SU-DHL-6 (cell line): ENCODE data around the gene HIPK2.

Experiments
- CTCF ChIP-seq: fragments of 200-600 bp; sonication (generic); IDR thresholded peaks from one replicate; pipeline ENCODE4 v1.5.1; 2017; ENCODE audit warnings: antibody characterized with exemption, mild to moderate bottlenecking, low read length, moderate library complexity; ENCODE audit not compliant: insufficient read depth, poor library complexity, severe bottlenecking
- EZH2phosphoT487 ChIP-seq: fragments of 200-600 bp; sonication (generic), shearing (Covaris generic); conservative IDR thresholded peaks from 2 replicates; pipeline ENCODE4 v1.6.1; 2018; ENCODE audit warnings: mild to moderate bottlenecking, antibody characterized with exemption, low read length, moderate library complexity, mixed read lengths

DNA sequence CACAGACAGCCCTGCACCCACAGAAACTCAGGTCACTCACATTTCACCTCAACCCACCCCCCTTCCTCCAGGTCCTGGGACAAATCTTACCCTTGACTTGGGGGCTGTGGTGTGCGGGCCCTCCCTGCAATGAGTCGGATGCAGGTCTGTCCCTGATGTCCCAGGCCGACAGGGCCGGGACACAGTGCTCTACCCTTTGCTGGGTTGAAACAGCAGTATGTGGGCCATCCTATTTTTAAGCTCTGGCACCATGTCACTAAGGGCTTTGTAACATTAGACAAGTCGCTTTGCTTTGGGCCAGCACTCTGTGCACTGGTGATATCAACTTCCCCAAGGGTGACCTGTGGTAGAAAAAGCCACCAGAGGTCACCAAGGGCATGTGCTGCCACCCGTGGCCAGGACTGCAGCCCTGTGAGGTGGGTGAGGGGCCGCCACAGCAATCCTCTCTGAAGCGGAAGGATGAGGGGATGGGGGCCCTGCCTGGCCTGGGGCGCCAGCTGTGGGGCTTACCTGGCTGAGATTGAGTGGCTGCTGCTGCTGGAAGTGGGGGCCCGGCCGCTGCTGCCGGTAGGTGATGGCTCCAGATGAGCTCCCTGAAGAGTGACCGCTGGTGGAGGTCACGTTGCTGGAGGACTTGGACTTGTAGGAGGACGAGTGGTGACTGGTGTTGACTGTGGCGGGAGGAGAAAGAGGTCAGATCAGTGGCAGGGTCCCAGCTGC lies 203.0 kb downstream of the HIPK2 start:
- TF ChIP-seq CTCF (no peak), EZH2phosphoT487 (no peak)
